CD1c-positive myeloid dendritic cell (primary cell): ENCODE data around the gene SHISA9.
"Not testable (repeated sequence)": the region's sequence is repeated elsewhere in the genome, so short reads cannot be mapped to it uniquely, and the experiment has no call there.

ENCODE experiments used
- DNase-seq: peaks from one replicate; pipeline ENCODE4 v3.0.0-alpha.2; 2016; ENCODE audit errors: extremely low spot score

Gene SHISA9

DNA sequence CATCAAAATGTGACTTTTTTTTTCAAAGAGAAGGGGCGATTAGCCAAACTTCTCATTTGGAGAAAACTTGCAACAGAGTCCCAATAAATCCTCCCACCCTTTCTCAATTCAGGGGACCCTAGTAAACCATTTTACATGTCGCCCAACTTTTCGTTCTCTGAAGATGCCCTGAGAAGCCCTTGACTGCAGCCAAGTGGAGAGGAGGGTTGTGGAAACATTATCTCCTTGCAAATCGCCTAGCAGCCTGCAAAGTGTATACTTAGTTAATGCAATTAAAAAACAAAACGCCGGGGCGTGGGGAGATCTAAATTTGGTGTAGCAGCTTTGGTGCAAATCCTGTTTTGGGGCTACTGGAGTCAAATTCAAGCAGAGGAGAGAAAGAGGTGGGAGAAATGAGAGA is 1.2 kb upstream of the SHISA9 start:
- no peak for DNase-seq

DNA sequence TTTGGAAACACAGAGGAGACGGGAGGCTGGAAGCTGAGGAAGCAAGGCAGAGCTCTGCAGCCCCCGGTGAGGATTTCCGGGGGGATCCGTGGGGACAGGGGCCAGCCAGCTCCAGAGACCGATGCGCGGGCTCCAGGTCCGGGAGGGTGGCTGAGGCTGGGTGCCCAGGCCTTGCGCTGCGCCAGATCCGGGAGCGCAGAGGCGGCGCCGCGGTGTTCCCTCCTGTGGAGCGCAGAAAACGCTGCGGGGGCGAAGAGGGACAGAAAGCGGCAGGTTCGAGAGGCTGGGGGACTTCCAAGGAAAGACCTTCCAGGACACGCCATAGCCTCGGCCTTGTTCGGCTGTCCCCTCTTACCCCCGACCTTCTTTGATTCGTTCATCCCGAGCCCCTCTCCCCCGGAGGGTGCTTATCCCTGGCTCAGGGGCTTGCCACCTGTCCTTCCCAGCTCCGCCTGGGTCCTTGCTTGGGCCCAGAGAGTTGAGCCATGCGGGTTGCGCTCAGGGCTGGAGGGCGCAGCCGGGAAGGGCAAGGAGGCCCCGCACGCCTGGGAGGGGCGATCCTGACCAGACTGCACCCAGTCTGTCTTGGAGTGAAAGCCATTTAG is 697 bp upstream of the SHISA9 start:
- DNase-seq: no peak

DNA sequence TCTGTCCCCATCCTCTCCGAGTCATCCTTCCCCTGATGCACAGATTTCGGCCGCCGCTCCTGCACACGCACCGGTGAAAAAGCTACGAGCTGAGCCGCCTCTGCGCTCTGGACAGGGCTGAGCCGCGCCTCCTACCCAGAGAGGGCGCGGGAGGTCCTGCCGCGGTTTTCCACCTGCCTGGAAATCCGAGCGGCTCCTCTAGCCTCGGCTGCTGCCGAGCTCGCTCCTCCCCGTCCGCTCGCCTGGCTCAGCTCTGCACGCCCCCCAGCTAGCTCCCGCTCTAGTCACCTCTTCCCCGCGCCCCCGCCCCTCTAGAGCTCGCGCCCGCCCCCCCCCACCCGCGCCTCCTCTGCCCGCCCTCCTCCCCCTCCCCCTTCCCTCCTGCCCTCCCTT is 198 bp upstream of the SHISA9 start:
- no peak for DNase-seq

DNA sequence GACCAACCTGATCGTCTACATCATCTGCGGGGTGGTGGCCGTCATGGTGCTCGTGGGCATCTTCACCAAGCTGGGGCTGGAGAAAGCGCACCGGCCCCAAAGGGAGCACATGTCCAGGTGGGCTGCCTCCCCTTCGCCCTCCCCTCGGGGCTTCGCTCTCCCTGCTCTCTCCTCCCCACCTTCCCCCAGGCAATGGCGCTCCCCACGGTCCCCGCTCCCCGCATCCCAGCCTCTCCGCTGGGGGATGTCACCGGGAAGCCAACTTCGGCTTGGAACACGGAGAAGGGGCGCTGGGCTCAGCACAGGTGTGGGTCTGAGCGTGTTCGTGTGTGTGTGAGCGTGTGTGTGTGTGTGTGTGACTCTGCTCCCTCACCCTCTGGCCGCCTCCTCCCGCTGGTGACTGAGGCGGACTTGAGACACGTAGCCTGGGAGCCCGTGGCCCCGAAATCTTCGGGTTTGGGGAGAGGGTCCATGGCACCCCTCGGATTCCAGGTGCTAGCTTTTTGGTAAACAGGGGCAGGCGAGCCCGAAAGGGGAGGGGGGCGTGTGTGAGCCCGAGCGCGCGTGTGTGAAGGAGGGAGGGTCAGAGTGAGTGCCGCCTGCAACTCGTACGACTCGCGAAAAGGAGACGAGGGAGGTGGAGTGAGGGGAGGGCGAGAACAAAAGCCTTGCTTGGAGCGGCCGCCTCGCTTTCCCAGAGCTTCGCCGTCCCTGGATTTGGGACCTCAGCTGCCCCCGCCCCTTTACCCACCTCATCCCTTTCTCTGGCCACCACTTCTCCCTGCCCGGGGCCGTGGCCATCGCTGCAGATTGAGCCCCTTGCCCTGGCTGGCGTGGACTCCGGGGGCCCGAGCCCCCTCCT is 1.3 kb downstream of the SHISA9 start:
- no peak for DNase-seq

DNA sequence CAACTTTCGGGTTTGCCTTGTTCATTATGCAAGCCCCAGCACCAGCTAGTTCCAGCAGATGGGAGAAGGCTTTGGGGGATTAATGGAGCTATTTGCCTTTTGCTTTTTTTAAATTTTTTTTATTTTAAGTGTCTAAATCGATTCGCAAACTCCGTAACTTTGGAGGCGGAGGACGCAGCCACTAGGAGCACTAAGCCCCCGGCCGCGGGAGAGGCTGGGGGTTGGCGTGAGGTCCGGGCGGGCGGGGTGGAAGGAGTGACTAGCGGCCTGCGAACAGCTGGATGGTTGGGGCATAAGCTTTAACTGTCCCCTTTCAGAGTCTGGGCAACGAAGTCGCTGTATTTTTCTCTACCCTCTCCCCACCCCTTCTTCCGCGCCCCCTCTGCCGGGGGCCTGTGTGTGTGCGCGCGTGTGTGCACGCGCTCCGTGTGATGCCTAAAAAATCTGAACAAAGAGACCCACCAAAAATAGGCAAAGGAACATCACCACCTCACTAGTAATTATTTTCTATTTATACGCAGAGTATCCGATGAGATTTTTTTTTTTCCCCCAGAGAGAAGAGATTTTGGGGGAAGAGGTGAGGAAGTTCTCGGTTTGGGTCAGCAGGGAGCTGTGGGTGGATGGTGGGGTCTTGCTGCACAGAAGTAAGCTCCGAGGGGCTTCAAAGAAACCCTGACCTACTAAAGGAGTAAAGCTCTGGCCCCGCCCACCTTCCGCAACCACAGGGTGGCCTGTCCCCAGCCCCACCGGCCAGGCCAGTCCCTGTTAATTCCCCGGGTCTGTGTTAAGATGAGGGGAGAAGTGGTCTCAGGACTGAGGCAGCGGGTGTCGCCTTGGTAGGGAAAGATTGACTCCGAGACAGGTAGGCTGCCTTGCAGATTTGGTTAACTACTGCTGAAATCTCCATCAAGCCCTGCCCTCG is 2.3 kb downstream of the SHISA9 start:
- DNase-seq: no peak

DNA sequence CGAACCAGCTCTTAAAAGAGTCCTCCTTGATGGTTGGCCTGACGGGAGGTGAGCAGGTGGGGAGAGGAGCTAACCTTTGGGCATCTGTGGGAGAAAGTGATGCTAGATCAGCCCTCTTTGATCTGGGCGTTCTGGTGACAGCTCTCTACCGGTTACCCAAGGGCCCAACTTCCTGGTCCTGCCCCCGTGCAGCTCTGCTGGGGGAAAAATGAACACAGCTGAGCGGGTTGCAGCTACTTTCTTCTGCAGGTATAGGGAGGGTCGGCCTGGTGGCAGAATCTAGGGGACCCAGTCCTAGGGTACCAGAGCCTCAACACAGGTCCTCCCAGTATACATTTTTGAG is 2.9 kb downstream of the SHISA9 start:
- no peak for DNase-seq

DNA sequence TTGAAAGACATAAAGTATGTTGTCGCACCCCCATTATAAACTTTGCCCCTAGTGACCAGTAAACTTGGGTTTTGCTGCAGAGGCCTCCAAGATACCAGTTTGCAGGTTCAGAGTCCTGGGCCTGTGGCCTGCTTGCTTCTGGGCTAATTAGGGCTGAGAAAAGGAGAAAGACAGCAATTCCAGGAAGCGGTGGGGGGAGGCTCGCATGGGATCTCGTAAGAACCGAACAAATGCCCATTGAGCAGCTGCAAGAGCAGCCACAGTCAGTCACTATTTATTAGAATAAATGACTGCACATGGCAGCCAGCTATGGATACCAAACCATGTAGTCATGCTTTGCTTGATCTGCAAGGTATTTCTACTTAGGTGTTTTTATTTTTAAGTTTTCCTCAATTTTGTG is 4.9 kb downstream of the SHISA9 start:
- no peak for DNase-seq

DNA sequence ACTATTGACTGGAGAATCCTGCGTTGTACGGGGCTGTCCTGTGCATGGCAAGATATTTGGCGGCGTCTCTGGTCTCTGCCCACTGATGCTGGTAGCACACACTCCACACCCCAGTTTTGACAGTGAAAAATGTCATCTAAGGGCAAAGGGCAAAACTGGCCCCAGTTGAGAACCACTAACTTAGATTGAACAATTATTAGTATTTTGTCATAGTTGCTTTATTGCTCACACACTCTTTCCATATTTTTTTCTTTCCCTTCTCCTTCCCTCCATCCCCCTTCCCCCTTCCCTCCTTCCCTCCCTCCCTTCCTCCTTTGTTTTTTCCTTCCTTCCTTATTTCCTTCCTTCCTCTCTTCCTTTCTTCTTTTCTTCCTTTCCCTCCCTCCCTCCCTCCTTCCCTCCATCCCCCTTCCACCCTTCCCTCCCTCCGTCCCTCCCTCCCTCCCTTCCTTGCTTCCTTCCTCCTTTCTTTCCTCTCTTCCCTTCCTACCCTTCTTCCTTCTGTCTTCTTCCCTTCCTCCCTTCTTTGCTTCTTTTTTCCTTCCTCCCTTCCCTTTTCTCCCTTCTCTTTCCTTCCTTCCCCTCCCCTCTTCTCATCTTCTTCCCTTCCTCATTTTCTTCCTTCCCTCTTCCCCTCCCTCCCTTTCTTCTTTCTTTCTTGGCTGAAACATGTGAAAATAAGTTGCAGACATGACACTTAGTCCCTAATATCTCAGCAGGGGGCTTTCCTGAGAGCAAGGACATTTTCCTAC is 5.5 kb downstream of the SHISA9 start:
- no peak for DNase-seq

DNA sequence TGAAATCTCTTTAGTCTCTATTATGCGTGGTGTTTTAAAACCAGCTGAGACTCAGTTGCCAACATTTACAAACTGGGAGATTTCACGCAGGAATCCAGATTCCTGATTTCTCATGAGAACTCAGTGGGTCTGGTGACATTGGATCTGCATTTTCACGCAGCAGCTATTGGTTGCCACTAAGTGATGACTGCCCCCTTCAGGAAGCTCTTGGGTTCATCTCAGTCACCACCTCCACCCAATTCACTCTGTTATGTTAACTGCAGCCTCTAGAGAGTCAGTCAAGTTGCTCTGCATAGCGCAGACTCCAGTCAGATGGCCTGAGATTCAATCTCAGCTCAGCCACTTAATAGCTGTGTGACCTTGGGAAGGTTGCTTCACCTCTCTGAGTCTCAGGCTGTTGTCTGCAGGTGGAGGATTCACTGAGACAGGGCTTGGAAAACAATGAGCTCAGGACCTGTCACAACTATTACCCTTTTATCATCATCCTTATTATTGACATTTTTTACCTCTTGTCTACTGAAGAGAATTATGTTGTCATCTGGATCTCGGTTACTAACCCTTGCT is 6.4 kb downstream of the SHISA9 start:
- peak; percentile 22 for DNase-seq

DNA sequence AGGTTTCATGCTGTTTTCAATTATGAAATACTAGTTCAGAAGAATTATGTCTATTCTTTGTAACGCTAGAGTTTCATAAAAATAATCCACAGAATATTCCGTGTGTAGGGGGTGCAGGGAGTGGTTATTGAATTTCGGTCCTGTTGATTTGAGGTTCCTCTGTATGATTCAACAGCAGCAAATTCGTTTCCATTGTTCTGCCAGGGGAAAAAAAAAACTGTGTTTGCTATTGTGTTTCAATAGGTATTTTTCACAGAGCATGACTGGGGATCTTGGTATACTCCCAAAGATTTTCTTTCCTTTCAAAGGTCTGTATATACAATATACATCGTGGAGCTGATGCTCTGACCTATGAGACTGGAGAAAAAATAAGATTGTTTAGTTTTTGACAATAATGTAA is 15.8 kb downstream of the SHISA9 start:
- no peak for DNase-seq

DNA sequence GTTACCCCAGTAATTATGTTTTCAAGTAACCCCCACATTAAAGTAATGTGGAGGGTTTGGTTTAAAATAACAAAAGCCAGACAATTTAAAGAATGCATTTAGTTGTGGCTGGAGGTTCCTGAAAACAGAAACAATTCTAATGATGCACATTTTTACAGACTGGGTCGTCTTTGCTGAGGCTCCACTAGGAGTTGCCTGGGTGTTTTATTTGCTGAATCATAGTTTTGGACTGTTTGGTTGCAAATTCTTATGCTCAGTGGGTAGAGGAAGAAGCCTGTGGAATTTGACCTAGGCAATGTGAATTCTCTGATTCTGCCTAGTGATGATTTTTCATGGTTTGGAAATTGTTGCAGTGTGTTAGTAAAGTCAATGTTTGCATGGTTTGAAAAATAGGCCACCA is 16.3 kb downstream of the SHISA9 start:
- no peak for DNase-seq

DNA sequence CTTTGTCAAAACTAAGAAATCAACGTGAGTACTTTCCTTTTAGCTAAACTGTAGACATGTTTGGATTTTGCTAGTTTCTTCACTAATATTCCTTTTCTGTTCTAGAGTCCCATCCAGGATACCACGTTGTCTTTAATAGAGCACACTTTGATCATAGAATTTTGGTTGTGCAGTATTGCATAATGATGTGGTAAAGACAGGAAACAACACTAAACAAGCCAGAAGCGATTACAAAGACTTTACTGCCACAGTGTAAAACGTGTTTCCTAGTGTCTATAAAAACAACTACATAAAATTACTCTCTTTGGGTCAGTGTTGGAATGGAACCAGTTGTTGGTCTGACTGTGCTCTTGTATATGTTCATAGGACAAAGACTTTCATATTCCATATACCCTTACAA is 19.3 kb downstream of the SHISA9 start:
- DNase-seq: no peak

DNA sequence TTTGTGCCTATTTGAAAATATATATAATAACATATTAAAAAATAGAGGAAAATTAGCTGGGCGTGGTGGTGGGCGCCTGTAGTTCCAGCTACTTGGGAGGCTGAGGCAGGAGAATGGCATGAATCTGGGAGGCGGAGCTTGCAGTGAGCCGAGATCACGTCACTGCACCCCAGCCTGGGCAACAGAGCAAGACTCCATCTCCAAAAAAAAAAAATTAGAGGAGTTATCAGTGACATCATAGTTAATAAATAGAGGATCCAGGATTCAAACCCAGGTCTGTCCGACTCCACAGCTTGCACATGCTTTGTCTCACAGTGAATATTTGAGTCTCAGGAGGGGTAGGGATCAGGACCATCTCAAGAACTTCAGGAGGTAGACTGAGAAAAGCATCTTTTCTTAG is 22.2 kb downstream of the SHISA9 start:
- not testable (repeated sequence) for DNase-seq

DNA sequence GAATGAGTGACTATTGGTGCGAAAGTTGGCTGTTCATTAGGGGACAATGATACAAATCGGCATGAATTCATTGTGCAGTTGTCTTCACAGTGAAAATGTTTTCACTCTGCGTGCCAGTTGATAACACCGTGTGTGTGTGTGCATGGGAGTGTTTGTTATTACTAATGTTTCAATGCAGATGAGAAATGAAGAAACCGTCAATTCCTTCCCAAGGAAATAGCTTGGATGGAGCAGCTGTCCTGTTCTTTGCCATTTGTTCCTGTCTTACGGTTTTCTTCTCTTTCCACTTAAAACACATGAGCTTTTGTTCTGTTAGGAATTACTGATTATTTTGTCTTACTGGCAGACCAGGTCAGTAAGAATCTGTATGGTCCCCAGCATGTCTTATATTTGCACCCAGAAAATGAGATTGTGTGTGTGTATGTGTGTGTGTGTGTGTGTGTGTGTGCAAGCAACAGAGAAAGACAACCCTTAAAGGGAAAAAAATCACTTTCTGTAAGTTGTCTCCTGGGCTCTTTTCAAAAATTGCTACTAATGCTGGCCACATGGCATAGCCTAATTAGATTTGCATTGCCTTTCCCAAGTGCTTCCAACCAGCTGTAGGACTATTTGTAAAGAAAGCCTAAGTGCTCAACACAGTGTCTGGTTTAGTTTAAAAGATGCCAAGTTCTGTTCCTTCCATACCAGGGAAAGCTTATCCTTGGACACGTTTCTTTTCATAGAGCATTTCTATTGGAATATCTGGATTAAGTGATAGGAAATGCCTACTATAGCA is 23.8 kb downstream of the SHISA9 start:
- no peak for DNase-seq

DNA sequence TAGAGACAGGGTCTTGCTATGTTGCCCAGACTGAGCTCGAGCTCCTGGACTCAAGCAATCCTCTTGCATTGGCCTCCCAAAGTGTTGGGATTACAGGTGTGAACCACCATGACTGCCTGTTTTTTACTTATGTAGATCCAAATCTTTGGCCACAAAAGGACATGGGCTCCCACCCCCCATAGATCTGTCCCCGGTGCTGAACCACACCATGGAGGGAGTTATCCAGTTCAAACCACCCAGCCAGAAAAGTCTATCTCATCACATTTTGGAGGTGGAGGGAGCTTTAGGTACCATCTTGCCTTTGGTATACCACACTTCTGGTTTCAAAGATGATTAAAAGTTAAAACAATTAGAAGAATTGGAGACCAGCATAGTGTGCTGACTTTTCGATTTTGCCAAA is 26.2 kb downstream of the SHISA9 start:
- DNase-seq: no peak

DNA sequence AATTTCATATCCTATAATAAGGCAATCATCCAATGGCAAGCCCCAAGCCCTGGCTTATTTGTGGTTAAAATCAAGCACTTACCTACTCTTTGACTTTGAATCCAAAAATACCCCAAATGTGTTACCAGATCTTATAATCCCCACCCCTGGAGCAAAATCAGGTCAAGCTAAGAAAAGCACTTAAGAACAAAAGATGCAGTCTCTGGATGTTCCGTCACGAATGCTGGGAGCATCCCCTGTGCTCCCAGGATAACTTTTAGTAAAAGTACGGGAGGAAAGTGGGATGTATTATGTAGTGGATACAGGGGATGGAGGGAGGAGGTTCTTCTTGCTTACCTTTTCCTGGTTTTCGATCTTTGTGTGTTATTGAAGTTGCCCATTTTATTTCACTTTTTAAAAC is 29.5 kb downstream of the SHISA9 start:
- no peak for DNase-seq

DNA sequence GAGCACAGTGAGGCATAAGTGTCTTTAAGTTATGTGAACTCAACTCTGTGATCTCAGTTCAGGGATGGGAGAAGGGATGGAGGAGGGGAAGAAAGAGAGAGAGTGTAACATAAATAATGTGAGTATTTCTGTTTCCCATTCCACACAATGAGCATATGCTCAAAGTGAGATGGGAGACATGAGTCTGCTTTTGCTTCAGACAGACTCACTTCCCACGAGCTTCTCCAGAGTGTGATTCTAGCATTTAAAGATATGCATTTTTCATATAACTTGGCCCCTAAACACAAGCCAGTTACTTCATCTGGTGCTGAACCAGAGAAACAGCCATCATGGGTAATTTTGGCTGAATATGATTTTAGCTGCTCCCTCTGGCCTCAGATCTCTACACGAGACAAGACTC is 35.0 kb downstream of the SHISA9 start:
- no peak for DNase-seq

DNA sequence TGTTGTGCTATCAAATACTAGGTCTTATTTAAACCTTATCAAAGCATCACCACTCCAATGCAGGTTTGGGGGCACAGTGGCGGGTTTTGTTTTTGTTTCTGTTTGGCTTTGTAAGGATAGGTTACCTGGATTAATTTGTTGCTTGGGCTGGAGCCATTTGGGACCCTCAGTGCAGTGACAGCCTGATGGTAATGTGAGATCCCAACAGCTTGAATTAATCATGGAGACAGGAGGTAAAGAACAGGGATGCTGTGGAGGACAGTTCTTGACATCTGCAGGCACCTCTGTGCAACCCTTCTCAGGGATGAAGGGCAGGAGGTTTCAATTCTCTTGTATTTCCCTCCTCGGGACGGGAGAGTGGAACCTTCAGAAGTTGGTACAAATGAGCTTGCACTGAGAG is 40.5 kb downstream of the SHISA9 start:
- no peak for DNase-seq

DNA sequence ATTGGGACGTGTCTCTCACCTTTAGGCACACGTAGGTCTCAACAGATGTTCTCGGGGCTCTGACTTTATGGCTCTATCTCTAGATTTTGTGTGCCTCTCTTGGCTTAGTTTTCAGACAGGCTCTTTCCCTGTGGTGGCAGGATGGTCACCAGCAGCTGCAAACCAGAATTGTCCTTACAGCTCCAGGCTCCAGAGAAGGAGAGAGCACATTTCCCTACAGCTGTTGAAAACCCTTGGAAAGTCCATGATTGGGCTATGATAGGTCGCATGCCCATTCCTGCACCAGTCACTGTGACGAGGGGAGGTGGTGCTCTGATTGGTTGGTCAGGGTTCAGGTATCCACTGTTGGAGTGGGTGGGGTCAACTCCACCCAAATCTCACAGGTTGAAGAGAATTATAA is 41.5 kb downstream of the SHISA9 start:
- no peak for DNase-seq

DNA sequence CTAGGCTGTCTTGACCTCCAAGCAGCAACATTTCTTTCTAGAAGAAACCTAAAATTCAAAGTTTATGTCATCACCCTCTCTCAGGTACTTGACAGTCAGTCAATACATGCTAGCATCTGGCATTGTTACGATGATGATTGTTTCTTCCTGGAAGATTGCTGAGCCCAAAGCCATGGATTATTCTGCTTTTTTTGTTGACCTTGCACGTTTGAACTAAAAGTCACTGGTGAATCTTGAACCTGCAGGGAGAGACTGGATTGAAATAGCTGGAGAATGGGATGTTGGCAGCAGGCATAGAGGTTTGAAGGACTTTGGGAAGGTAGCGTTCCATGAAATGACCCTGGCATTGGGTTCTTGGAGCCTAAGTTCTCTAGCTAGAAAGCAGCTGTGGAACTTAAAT is 42.9 kb downstream of the SHISA9 start:
- DNase-seq: no peak

DNA sequence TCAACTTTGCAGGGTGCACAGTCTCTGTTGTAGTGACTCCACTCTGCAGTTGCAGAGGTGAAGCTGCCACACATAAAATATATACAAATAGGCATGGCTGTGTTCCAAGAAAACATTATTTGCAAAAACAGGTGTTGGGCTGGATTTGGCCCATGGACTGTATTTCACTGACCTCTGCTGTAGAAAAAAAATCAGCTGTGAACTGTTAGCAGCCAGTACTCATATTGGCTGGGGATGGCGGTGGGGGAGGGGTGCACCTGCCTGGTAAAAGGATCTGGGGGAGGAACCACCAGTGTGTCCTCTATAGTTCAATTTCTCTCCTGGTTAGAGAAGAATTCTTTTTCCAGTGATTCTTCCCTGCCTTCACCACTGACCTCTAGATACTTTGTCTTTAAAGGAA is 50.0 kb downstream of the SHISA9 start:
- DNase-seq: no peak
